SK-N-SH treated with all-trans-retinoic acid at 6 μM for 48 hours (cell line): Measurements from ENCODE around the gene CRYL1.

ENCODE experiments used
- CREB5 ChIP-seq: fragments of 250-450 bp; sonication (Bioruptor Pico); IDR thresholded peaks from 2 replicates; pipeline ENCODE4 v1.5.1; 2020; ENCODE audit warnings: low read depth, mild to moderate bottlenecking, moderate library complexity
- TOX ChIP-seq: fragments of 250-450 bp; sonication (Bioruptor Pico); IDR thresholded peaks from 2 replicates; pipeline ENCODE4 v1.8.0; 2021; ENCODE audit warnings: mild to moderate bottlenecking, moderate library complexity, borderline replicate concordance
- ZFP30 ChIP-seq: fragments of 450-650 bp; formaldehyde crosslinking; IDR thresholded peaks from 2 replicates; pipeline ENCODE4 v1.5.0; 2022; ENCODE audit warnings: mild to moderate bottlenecking, moderate library complexity

GRCh38 chr13:20436505-20436904, 89.2 kb downstream of the CRYL1 start:
- TF ChIP-seq CREB5 (CRISPR knock-in tag) = no peak
- TF ChIP-seq ZFP30 (CRISPR knock-in tag) = no peak
- TF ChIP-seq TOX (CRISPR knock-in tag) = no peak
